Measurements from ENCODE around the gene LRRC4C. TPM values are rescaled to one million over a fixed set of nuclear protein-coding genes. Genes with fewer than 3 reads are reported as not detected.

The LRRC4C gene
- polyA plus RNA-seq, 1 of the 3 experiments (the other 2 are of a cell fraction), result 0.16 TPM

- CTCF ChIA-PET, result no interaction called here
- H3K9me3 ChIP-seq, result no peaks in the 10 kb centered on the region
- no peaks in the 10 kb centered on the region for H3K4me1 ChIP-seq (ENCODE audit: control insufficient read depth in 1 of 2, insufficient read depth in 2 of 2, low read depth in 1 of 2, low read length in 1 of 2)
- H3K4me2 ChIP-seq, result no peak overlapping the region
- TF ChIP-seq SMC3 (IDR thresholded peaks at IDR 0.05; ENCODE audit: low read depth, low read length) (no peak), TEAD4 (IDR thresholded peaks at IDR 0.05; ENCODE audit: borderline replicate concordance, insufficient read depth) (no peak), ELF1 (IDR thresholded peaks at IDR 0.05) (no peak), EP300 (IDR thresholded peaks at IDR 0.05; ENCODE audit: borderline replicate concordance in 1 of 2, low read depth in 1 of 2, low read length in 1 of 2) (no peak), RXRA (IDR thresholded peaks at IDR 0.05; ENCODE audit: borderline replicate concordance, low read depth) (no peak)
- no peaks in the 10 kb centered on the region for H3K36me3 ChIP-seq (replicated peaks in 1 of 2; ENCODE audit: control insufficient read depth in 1 of 2, insufficient read depth in 2 of 2, low read length in 1 of 2)
- no peaks in the 10 kb centered on the region for H3F3A ChIP-seq (replicated peaks; ENCODE audit: insufficient read depth)
- no peaks in the 10 kb centered on the region for H4K20me1 ChIP-seq (ENCODE audit: insufficient read depth)
- H3K79me2 ChIP-seq (ENCODE audit: insufficient read depth), result no peaks in the 10 kb centered on the region
- H2AFZ ChIP-seq (ENCODE audit: low read depth), result no peak overlapping the region
- no peak overlapping the region for H3K4me3 ChIP-seq (ENCODE audit: low read depth in 2 of 2, low read length in 1 of 2)
- no peak overlapping the region for H3K9ac ChIP-seq
- DNase-seq, result no peak
- POLR2A ChIA-PET, result no interaction called here
- no peak overlapping the region for H3K27ac ChIP-seq (ENCODE audit: low read depth in 2 of 2, low read length in 1 of 2)
- H3K27me3 ChIP-seq (ENCODE audit: insufficient read depth), result no peaks in the 10 kb centered on the region
- H3K9me2 ChIP-seq, result no peaks in the 10 kb centered on the region; the same call in 1 of the 2 replicates
Observed at GRCh38 chr11:41379084-41379483, 80.4 kb downstream of the LRRC4C start.

GRCh38 chr11:41377709-41378394 lies 81.6 kb downstream of the LRRC4C start:
- no peaks in the 10 kb centered on the region for H3F3A ChIP-seq (replicated peaks; ENCODE audit: insufficient read depth)
- H3K27ac ChIP-seq (ENCODE audit: low read depth in 2 of 2, low read length in 1 of 2), result no peak overlapping the region
- no peaks in the 10 kb centered on the region for H3K79me2 ChIP-seq (ENCODE audit: insufficient read depth)
- H4K20me1 ChIP-seq (ENCODE audit: insufficient read depth), result no peaks in the 10 kb centered on the region
- ChIA-PET CTCF (no interaction called here), POLR2A (no interaction called here)
- H3K9ac ChIP-seq, result no peak overlapping the region
- no peak overlapping the region for H3K4me3 ChIP-seq (ENCODE audit: low read depth in 2 of 2, low read length in 1 of 2)
- no peaks in the 10 kb centered on the region for H3K36me3 ChIP-seq (replicated peaks in 1 of 2; ENCODE audit: control insufficient read depth in 1 of 2, insufficient read depth in 2 of 2, low read length in 1 of 2)
- H2AFZ ChIP-seq (ENCODE audit: low read depth), result no peak overlapping the region
- no peaks in the 10 kb centered on the region for H3K9me3 ChIP-seq
- no peaks in the 10 kb centered on the region; the same call in 1 of the 2 replicates for H3K9me2 ChIP-seq
- TF ChIP-seq IRF3 (IDR thresholded peaks at IDR 0.05; ENCODE audit: low read depth, low read length) (no peak), RAD21 (IDR thresholded peaks at IDR 0.05; ENCODE audit: low read length) (no peak), RXRA (IDR thresholded peaks at IDR 0.05; ENCODE audit: borderline replicate concordance, low read depth) (no peak), FOXM1 (IDR thresholded peaks at IDR 0.05; ENCODE audit: low read depth) (no peak)
- H3K4me2 ChIP-seq, result no peak overlapping the region
- WGBS (ENCODE audit: low lambda C conversion rate), result 31% methylated on average over 7 of the region's 7 CpGs
- H3K4me1 ChIP-seq (ENCODE audit: control insufficient read depth in 1 of 2, insufficient read depth in 2 of 2, low read depth in 1 of 2, low read length in 1 of 2), result no peaks in the 10 kb centered on the region
- no peak for DNase-seq
- H3K27me3 ChIP-seq (ENCODE audit: insufficient read depth), result no peaks in the 10 kb centered on the region

- POLR2A ChIA-PET, result no interaction called here
- no peak overlapping the region for H2AFZ ChIP-seq (ENCODE audit: low read depth)
- H3K9ac ChIP-seq, result no peak overlapping the region
- DNase-seq, result no peak
- H3K4me1 ChIP-seq (ENCODE audit: control insufficient read depth in 1 of 2, insufficient read depth in 2 of 2, low read depth in 1 of 2, low read length in 1 of 2), result no peaks in the 10 kb centered on the region
- 20% methylated on average over 2 of the region's 2 CpGs for WGBS (ENCODE audit: low lambda C conversion rate)
- H4K20me1 ChIP-seq (ENCODE audit: insufficient read depth), result no peaks in the 10 kb centered on the region
- no peaks in the 10 kb centered on the region for H3K9me2 ChIP-seq
- CTCF ChIA-PET, result no interaction called here
- no peak overlapping the region for H3K4me2 ChIP-seq
- H3K27me3 ChIP-seq (ENCODE audit: insufficient read depth), result no peaks in the 10 kb centered on the region
- H3K79me2 ChIP-seq (ENCODE audit: insufficient read depth), result no peaks in the 10 kb centered on the region
- no peak overlapping the region for H3K4me3 ChIP-seq (ENCODE audit: low read depth in 2 of 2, low read length in 1 of 2)
- no peaks in the 10 kb centered on the region for H3K9me3 ChIP-seq
- no peaks in the 10 kb centered on the region for H3K36me3 ChIP-seq (replicated peaks in 1 of 2; ENCODE audit: control insufficient read depth in 1 of 2, insufficient read depth in 2 of 2, low read length in 1 of 2)
- H3K27ac ChIP-seq (ENCODE audit: low read depth in 2 of 2, low read length in 1 of 2), result no peak overlapping the region
- H3F3A ChIP-seq (replicated peaks; ENCODE audit: insufficient read depth), result no peaks in the 10 kb centered on the region
- TF ChIP-seq NRF1 (IDR thresholded peaks at IDR 0.05; ENCODE audit: low read depth, low read length) (no peak), SMC3 (IDR thresholded peaks at IDR 0.05; ENCODE audit: low read depth, low read length) (no peak), EP300 (IDR thresholded peaks at IDR 0.05; ENCODE audit: borderline replicate concordance in 1 of 2, low read depth in 1 of 2, low read length in 1 of 2) (no peak), RXRA (IDR thresholded peaks at IDR 0.05; ENCODE audit: borderline replicate concordance, low read depth) (no peak), REST (IDR thresholded peaks at IDR 0.05; ENCODE audit: low read depth, low read length) (no peak), USF2 (IDR thresholded peaks at IDR 0.05; ENCODE audit: borderline replicate concordance, low read depth, low read length) (no peak), GATA2 (CRISPR knock-in tag; IDR thresholded peaks at IDR 0.05) (no peak), FOXM1 (IDR thresholded peaks at IDR 0.05; ENCODE audit: low read depth) (no peak), FOSL2 (IDR thresholded peaks at IDR 0.05; ENCODE audit: borderline replicate concordance, low read depth) (no peak), MAX (IDR thresholded peaks at IDR 0.05; ENCODE audit: low read depth) (no peak)
Observed at GRCh38 chr11:41351825-41352224, 107.6 kb downstream of the LRRC4C start.

Measured in SK-N-SH (cell line).